Mesendoderm (in vitro differentiated cells): ENCODE data around the gene STAT5B.

Experiments
- DNase-seq: peaks from one replicate; pipeline ENCODE4 v3.0.0; 2013
- H2AK5ac ChIP-seq: 2 replicates; pipeline ENCODE4 v1.6.1; 2013; ENCODE audit warnings: low read length, inconsistent platforms
- H2BK120ac ChIP-seq: 2 replicates; pipeline ENCODE4 v1.6.1; 2013; ENCODE audit warnings: low read depth, mild to moderate bottlenecking, low read length, moderate library complexity, mixed read lengths
- H2BK15ac ChIP-seq: replicated peaks from 2 replicates; pipeline ENCODE4 v1.6.1; 2013; ENCODE audit warnings: low read depth, mild to moderate bottlenecking, moderate library complexity
- H2BK5ac ChIP-seq: 2 replicates; pipeline ENCODE4 v1.6.1; 2013; ENCODE audit warnings: low read length, inconsistent platforms
- H3K18ac ChIP-seq: 2 replicates; pipeline ENCODE4 v1.6.1; 2013; ENCODE audit warnings: mild to moderate bottlenecking, low read length, mixed read lengths
- H3K23ac ChIP-seq: one replicate; pipeline ENCODE4 v1.6.1; 2013; ENCODE audit warnings: low read length
- H3K27ac ChIP-seq: 2 replicates; pipeline ENCODE4 v1.5.1; 2013; ENCODE audit warnings: low read depth, mild to moderate bottlenecking, inconsistent platforms, low read length, moderate library complexity
- H3K27me3 ChIP-seq: 2 replicates; pipeline ENCODE4 v1.6.1; 2013; ENCODE audit warnings: low read length, control low read depth, mild to moderate bottlenecking, inconsistent platforms; ENCODE audit not compliant: insufficient read depth, poor library complexity
- H3K36me3 ChIP-seq: 2 replicates; pipeline ENCODE4 v1.6.1; 2013; ENCODE audit warnings: low read length, inconsistent platforms; ENCODE audit not compliant: control insufficient read depth, insufficient read depth
- H3K4ac ChIP-seq: one replicate; pipeline ENCODE4 v1.6.1; 2013; ENCODE audit warnings: low read depth, mild to moderate bottlenecking, low read length, moderate library complexity
- H3K4me1 ChIP-seq: 2 replicates; pipeline ENCODE4 v1.6.1; 2013; ENCODE audit warnings: low read depth, low read length, inconsistent platforms; ENCODE audit not compliant: control insufficient read depth
- H3K4me2 ChIP-seq: 2 replicates; pipeline ENCODE4 v1.6.1; 2013; ENCODE audit warnings: low read length
- H3K4me3 ChIP-seq: 2 replicates; pipeline ENCODE4 v1.5.1; 2013; ENCODE audit warnings: mild to moderate bottlenecking, low read length
- H3K56ac ChIP-seq: one replicate; pipeline ENCODE4 v1.6.1; 2013; ENCODE audit warnings: low read length
- H3K79me1 ChIP-seq: 2 replicates; pipeline ENCODE4 v1.6.1; 2013; ENCODE audit warnings: low read length, inconsistent platforms
- H3K79me2 ChIP-seq: 2 replicates; pipeline ENCODE4 v1.6.1; 2013; ENCODE audit warnings: mild to moderate bottlenecking, low read length; ENCODE audit not compliant: control insufficient read depth, insufficient read depth
- H3K9ac ChIP-seq: 2 replicates; pipeline ENCODE4 v1.6.1; 2013; ENCODE audit warnings: low read length, inconsistent platforms
- H4K5ac ChIP-seq: one replicate; pipeline ENCODE4 v1.6.1; 2013; ENCODE audit warnings: low read length
- H4K8ac ChIP-seq: one replicate; pipeline ENCODE4 v1.6.1; 2013; ENCODE audit warnings: low read depth, mild to moderate bottlenecking, control low read depth, low read length, moderate library complexity
- WGBS: extraction: QIAGEN DNeasy Blood & Tissue Kit; methylation state at CpG from one replicate; pipeline ENCODE4 v1.1.7; 2013; ENCODE audit warnings: low lambda C conversion rate, missing lambda C conversion rate; ENCODE audit not compliant: insufficient coverage; ENCODE audit errors: extremely low coverage; 5-methylcytosine and 5-hydroxymethylcytosine counted together

STAT5B gene

GRCh38 chr17:42177684-42178083, 98.5 kb downstream of the STAT5B start:
- Histone ChIP-seq H4K5ac (no peak overlapping the region), H4K8ac (no peak overlapping the region), H2BK15ac (no peak overlapping the region), H3K27me3 (peaks cover 6% of the 10 kb centered on the region), H3K9ac (no peak overlapping the region), H3K18ac (no peak overlapping the region), H3K79me2 (no peaks in the 10 kb centered on the region), H3K4ac (no peak overlapping the region), H3K56ac (no peak overlapping the region), H3K36me3 (no peaks in the 10 kb centered on the region), H3K79me1 (no peaks in the 10 kb centered on the region), H3K4me3 (no peak overlapping the region), H2BK5ac (no peak overlapping the region), H3K23ac (no peak overlapping the region), H2BK120ac (no peak overlapping the region), H3K4me2 (no peak overlapping the region), H3K27ac (no peak overlapping the region), H2AK5ac (no peak overlapping the region), H3K4me1 (no peaks in the 10 kb centered on the region)
- WGBS: no CpG with 5 or more reads among the region's 2 CpGs
- no peak for DNase-seq

- no peak overlapping the region for H3K9ac ChIP-seq
- no peak overlapping the region for H2BK5ac ChIP-seq
- H2BK120ac ChIP-seq: no peak overlapping the region
- no peak overlapping the region for H3K18ac ChIP-seq
- no peak overlapping the region for H3K4me2 ChIP-seq
- no peak overlapping the region for H3K23ac ChIP-seq
- no peaks in the 10 kb centered on the region for H3K4me1 ChIP-seq
- H2AK5ac ChIP-seq: no peak overlapping the region
- H3K27me3 ChIP-seq: no peaks in the 10 kb centered on the region
- no peaks in the 10 kb centered on the region for H3K36me3 ChIP-seq
- no peaks in the 10 kb centered on the region for H3K79me2 ChIP-seq
- no peak overlapping the region for H2BK15ac ChIP-seq
- H3K4me3 ChIP-seq: no peak overlapping the region
- DNase-seq: no peak
- H3K27ac ChIP-seq: no peak overlapping the region
- H3K56ac ChIP-seq: no peak overlapping the region
- no peak overlapping the region for H4K8ac ChIP-seq
- H4K5ac ChIP-seq: no peak overlapping the region
- no peaks in the 10 kb centered on the region for H3K79me1 ChIP-seq
- WGBS: no CpG with 5 or more reads among the region's 14 CpGs
- no peak overlapping the region for H3K4ac ChIP-seq
Measured at GRCh38 chr17:42174126-42174783, 101.9 kb downstream of the STAT5B start.

- no peak overlapping the region for H2BK120ac ChIP-seq
Measured at GRCh38 chr17:42171831-42172230, 104.4 kb downstream of the STAT5B start.

DNA sequence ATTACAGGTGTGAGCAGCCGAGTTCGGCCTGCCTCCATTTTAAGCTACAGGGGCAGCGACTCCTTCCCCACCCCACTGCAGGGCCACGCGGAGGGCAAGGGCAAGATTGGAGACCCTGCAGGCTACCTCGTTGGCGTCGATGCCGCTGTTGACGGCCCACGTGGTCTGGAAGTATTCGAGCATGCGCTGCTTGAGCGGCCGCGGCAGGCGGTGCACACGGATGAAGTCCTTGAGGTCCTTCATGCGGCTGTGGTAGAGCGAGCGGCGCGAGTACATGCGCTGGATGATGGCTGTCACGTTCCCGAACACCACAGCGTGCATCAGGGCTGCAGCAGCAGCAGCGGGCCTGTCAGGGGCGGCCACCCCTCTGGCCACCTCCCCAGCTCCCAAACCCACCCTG, 106.8 kb downstream of the STAT5B start:
- Histone ChIP-seq H2BK5ac (no peak overlapping the region), H3K4me3 (no peak overlapping the region), H3K27me3 (no peaks in the 10 kb centered on the region), H2BK120ac (no peak overlapping the region), H4K5ac (no peak overlapping the region), H4K8ac (no peak overlapping the region), H3K4me1 (no peaks in the 10 kb centered on the region), H2AK5ac (no peak overlapping the region), H3K56ac (no peak overlapping the region), H3K18ac (no peak overlapping the region), H3K4ac (no peak overlapping the region), H2BK15ac (no peak overlapping the region), H3K79me2 (no peaks in the 10 kb centered on the region), H3K27ac (no peak overlapping the region), H3K23ac (no peak overlapping the region), H3K36me3 (no peaks in the 10 kb centered on the region), H3K9ac (no peak overlapping the region), H3K79me1 (no peaks in the 10 kb centered on the region), H3K4me2 (no peak overlapping the region)
- no peak for DNase-seq
- WGBS: no CpG with 5 or more reads among the region's 29 CpGs

More at GRCh38 chr17:42171831-42172230, 104.4 kb downstream of the STAT5B start:
- H4K8ac ChIP-seq: no peak overlapping the region
- H3K27me3 ChIP-seq: no peaks in the 10 kb centered on the region
- no peak overlapping the region for H2BK15ac ChIP-seq
- H3K4me3 ChIP-seq: no peak overlapping the region
- no peak overlapping the region for H3K4me2 ChIP-seq
- H3K23ac ChIP-seq: no peak overlapping the region
- DNase-seq: peak; percentile 58
- no CpG with 5 or more reads among the region's 11 CpGs for WGBS
- no peak overlapping the region for H4K5ac ChIP-seq
- no peak overlapping the region for H2BK5ac ChIP-seq
- H2AK5ac ChIP-seq: no peak overlapping the region
- no peaks in the 10 kb centered on the region for H3K79me1 ChIP-seq
- no peaks in the 10 kb centered on the region for H3K4me1 ChIP-seq
- H3K27ac ChIP-seq: no peak overlapping the region
- H3K9ac ChIP-seq: no peak overlapping the region
- no peaks in the 10 kb centered on the region for H3K36me3 ChIP-seq
- H3K4ac ChIP-seq: no peak overlapping the region
- no peak overlapping the region for H3K18ac ChIP-seq
- no peak overlapping the region for H3K56ac ChIP-seq
- H3K79me2 ChIP-seq: no peaks in the 10 kb centered on the region

- Histone ChIP-seq H2BK5ac (no peak overlapping the region), H3K9ac (no peak overlapping the region), H3K79me2 (no peaks in the 10 kb centered on the region), H3K18ac (no peak overlapping the region), H4K8ac (no peak overlapping the region), H3K4me1 (no peaks in the 10 kb centered on the region), H2BK120ac (no peak overlapping the region), H3K23ac (no peak overlapping the region), H3K56ac (no peak overlapping the region), H3K36me3 (no peaks in the 10 kb centered on the region), H3K27ac (no peak overlapping the region), H2AK5ac (no peak overlapping the region), H3K27me3 (no peaks in the 10 kb centered on the region), H3K4me2 (no peak overlapping the region), H3K79me1 (no peaks in the 10 kb centered on the region), H2BK15ac (no peak overlapping the region), H3K4ac (no peak overlapping the region), H4K5ac (no peak overlapping the region), H3K4me3 (no peak overlapping the region)
- no peak for DNase-seq
- WGBS: no CpG with 5 or more reads among the region's 8 CpGs
Measured at GRCh38 chr17:42167807-42168206, 108.4 kb downstream of the STAT5B start.

- H3K79me2 ChIP-seq: no peaks in the 10 kb centered on the region
- no peak overlapping the region for H3K4me3 ChIP-seq
- H3K4ac ChIP-seq: no peak overlapping the region
- H2BK15ac ChIP-seq: no peak overlapping the region
- no peaks in the 10 kb centered on the region for H3K27me3 ChIP-seq
- no CpG with 5 or more reads among the region's 19 CpGs for WGBS
- no peak overlapping the region for H2BK5ac ChIP-seq
- H2AK5ac ChIP-seq: no peak overlapping the region
- H3K56ac ChIP-seq: no peak overlapping the region
- no peak overlapping the region for H4K5ac ChIP-seq
- no peaks in the 10 kb centered on the region for H3K79me1 ChIP-seq
- no peak overlapping the region for H4K8ac ChIP-seq
- no peak overlapping the region for H3K18ac ChIP-seq
- no peak overlapping the region for H3K27ac ChIP-seq
- H3K23ac ChIP-seq: no peak overlapping the region
- H3K36me3 ChIP-seq: no peaks in the 10 kb centered on the region
- no peak for DNase-seq
- H3K4me1 ChIP-seq: no peaks in the 10 kb centered on the region
- H3K4me2 ChIP-seq: no peak overlapping the region
- H2BK120ac ChIP-seq: no peak overlapping the region
- H3K9ac ChIP-seq: no peak overlapping the region
Measured at GRCh38 chr17:42166196-42166763, 109.9 kb downstream of the STAT5B start.
